SK-N-SH (cell line): Measurements from ENCODE around the gene RAB5B. TPM values are rescaled to one million over a fixed set of nuclear protein-coding genes. Genes with fewer than 3 reads are reported as not detected.

Source experiments
- CTCF ChIA-PET: fragments of 300-600, 350-600 bp; formaldehyde crosslinking; extraction: SDS; loops from one replicate; lab custom pipeline; 2021; lab: Yijun Ruan, JAX
- POLR2A ChIA-PET: fragments of 350-600 bp; sonication (Branson Sonifier 250); formaldehyde crosslinking; extraction: SDS; loops from one replicate; lab custom pipeline; 2020; ENCODE audit warnings: antibody characterized with exemption, inconsistent platforms; lab: Yijun Ruan, JAX
- DNase-seq: peaks from one replicate; pipeline ENCODE4 v3.0.0; 2012
- H2AFZ ChIP-seq: fragments of 200-600 bp; sonication (generic); 2 replicates; pipeline ENCODE4 v1.8.1; 2016; ENCODE audit warnings: antibody characterized with exemption, mild to moderate bottlenecking, low read depth
- H3F3A ChIP-seq: fragments of 200-600 bp; sonication (generic); replicated peaks from 2 replicates; pipeline ENCODE3; 2016; ENCODE audit warnings: antibody characterized with exemption, mild to moderate bottlenecking; ENCODE audit not compliant: insufficient read depth
- H3K27ac ChIP-seq, 2 experiments: fragments of 200-500 bp in 1 of 2; fragments of 200-600 bp in 1 of 2; sonication (Bioruptor generic) in 1 of 2; sonication (generic), shearing (Covaris generic) in 1 of 2; 2 replicates each; pipeline versions ENCODE4 v1.5.1 to v1.6.1; 2014 to 2016; ENCODE audit warnings: low read depth in 2 of 2, inconsistent platforms in 1 of 2, low read length in 1 of 2, mild to moderate bottlenecking in 1 of 2, mixed read lengths in 1 of 2
- H3K27me3 ChIP-seq: fragments of 200-600 bp; sonication (generic), shearing (Covaris generic); 2 replicates; pipeline ENCODE4 v1.6.1; 2016; ENCODE audit warnings: mixed run types; ENCODE audit not compliant: insufficient read depth
- H3K36me3 ChIP-seq, 2 experiments: fragments of 200-500 bp in 1 of 2; fragments of 200-600 bp in 1 of 2; sonication (Bioruptor generic) in 1 of 2; sonication (generic) in 1 of 2; replicated peaks in 1 of 2; 2 replicates each; pipeline versions ENCODE3 to v1.5.1; 2014 to 2016; ENCODE audit warnings: low read length in 1 of 2, mild to moderate bottlenecking in 1 of 2; ENCODE audit not compliant: insufficient read depth in 2 of 2, control insufficient read depth in 1 of 2
- H3K4me1 ChIP-seq, 2 experiments: fragments of 200-500 bp in 1 of 2; fragments of 200-600 bp in 1 of 2; sonication (Bioruptor generic) in 1 of 2; sonication (generic), shearing (Covaris generic) in 1 of 2; 2 replicates each; pipeline versions ENCODE4 v1.5.1 to v1.6.1; 2014 to 2016; ENCODE audit warnings: low read depth in 1 of 2, low read length in 1 of 2, mixed run types in 1 of 2; ENCODE audit not compliant: insufficient read depth in 2 of 2, control insufficient read depth in 1 of 2
- H3K4me2 ChIP-seq: fragments of 200-600 bp; sonication (generic), shearing (Covaris generic); 2 replicates; pipeline ENCODE4 v1.6.1; 2017; ENCODE audit warnings: mixed run types
- H3K4me3 ChIP-seq, 2 experiments: fragments of 200-500 bp in 1 of 2; fragments of 200-600 bp in 1 of 2; sonication (Bioruptor generic) in 1 of 2; sonication (generic), shearing (Covaris generic) in 1 of 2; 2 replicates each; pipeline versions ENCODE4 v1.5.1 to v1.8.1; 2014 to 2016; ENCODE audit warnings: low read depth in 2 of 2, inconsistent platforms in 1 of 2, low read length in 1 of 2, mild to moderate bottlenecking in 1 of 2, mixed read lengths in 1 of 2, moderate library complexity in 1 of 2
- H3K79me2 ChIP-seq: fragments of 200-600 bp; sonication (generic); 2 replicates; pipeline ENCODE4 v1.8.1; 2017; ENCODE audit warnings: mild to moderate bottlenecking; ENCODE audit not compliant: insufficient read depth
- H3K9ac ChIP-seq: fragments of 200-600 bp; sonication (generic); 2 replicates; pipeline ENCODE4 v1.6.1; 2017; ENCODE audit warnings: mixed run types
- H3K9me2 ChIP-seq: fragments of 200-600 bp; sonication (generic); 2 replicates; pipeline ENCODE4 v1.6.1; 2017; ENCODE audit warnings: mixed run types
- H3K9me3 ChIP-seq: fragments of 200-600 bp; sonication (generic); 2 replicates; pipeline ENCODE4 v1.6.1; 2017; ENCODE audit warnings: mixed run types, mild to moderate bottlenecking, moderate library complexity
- H4K20me1 ChIP-seq: fragments of 200-600 bp; sonication (generic); 2 replicates; pipeline ENCODE4 v1.6.1; 2017; ENCODE audit warnings: mild to moderate bottlenecking, mixed run types; ENCODE audit not compliant: insufficient read depth
- ELF1 ChIP-seq: IDR thresholded peaks from 2 replicates; pipeline ENCODE4 v1.4.0; 2012
- EP300 ChIP-seq, 2 experiments: IDR thresholded peaks; 2 replicates each; pipeline versions ENCODE4 v1.4.0 to v1.6.1; 2012; ENCODE audit warnings: borderline replicate concordance in 1 of 2, low read depth in 1 of 2, low read length in 1 of 2
- GABPA ChIP-seq: IDR thresholded peaks from 2 replicates; pipeline ENCODE4 v1.4.0; 2012; ENCODE audit warnings: low read depth, mild to moderate bottlenecking
- GATA2 ChIP-seq: sonication (generic); formaldehyde crosslinking; IDR thresholded peaks from 2 replicates; pipeline ENCODE4 v1.5.0; 2020; ENCODE audit warnings: mild to moderate bottlenecking, missing genetic modification reagents
- JUND ChIP-seq: IDR thresholded peaks from 2 replicates; pipeline ENCODE4 v1.4.0; 2012
- MXI1 ChIP-seq: IDR thresholded peaks from 2 replicates; pipeline ENCODE4 v1.6.1; 2012; ENCODE audit warnings: mild to moderate bottlenecking, low read depth, low read length, improper control_type of control experiment
- PBX3 ChIP-seq: IDR thresholded peaks from 2 replicates; pipeline ENCODE4; 2012
- RAD21 ChIP-seq: IDR thresholded peaks from 2 replicates; pipeline ENCODE4 v1.6.1; 2012; ENCODE audit warnings: mild to moderate bottlenecking, low read length
- RCOR1 ChIP-seq: fragments of 150-350 bp; IDR thresholded peaks from 2 replicates; pipeline ENCODE4 v1.6.1; 2017; ENCODE audit warnings: antibody characterized with exemption, low read length
- REST ChIP-seq: IDR thresholded peaks from 2 replicates; pipeline ENCODE4 v1.6.1; 2012; ENCODE audit warnings: mild to moderate bottlenecking, low read depth, low read length, moderate library complexity
- RFX5 ChIP-seq: IDR thresholded peaks from 2 replicates; pipeline ENCODE4 v1.6.1; 2012; ENCODE audit warnings: mild to moderate bottlenecking, improper control_type of control experiment, low read length
- RXRA ChIP-seq: IDR thresholded peaks from 2 replicates; pipeline ENCODE4 v1.4.0; 2012; ENCODE audit warnings: low read depth, mild to moderate bottlenecking, borderline replicate concordance
- SIN3A ChIP-seq: IDR thresholded peaks from 2 replicates; pipeline ENCODE4 v1.6.1; 2012; ENCODE audit warnings: low read depth, mild to moderate bottlenecking, low read length, moderate library complexity, borderline replicate concordance
- SMC3 ChIP-seq: IDR thresholded peaks from 2 replicates; pipeline ENCODE4 v1.6.1; 2012; ENCODE audit warnings: low read depth, low read length, improper control_type of control experiment
- TAF1 ChIP-seq: IDR thresholded peaks from 2 replicates; pipeline ENCODE4 v1.6.1; 2012; ENCODE audit warnings: low read depth, mild to moderate bottlenecking, low read length, moderate library complexity, borderline replicate concordance
- TCF12 ChIP-seq: IDR thresholded peaks from 2 replicates; pipeline ENCODE4 v1.4.0; 2012
- WGBS: methylation state at CpG from one replicate; pipeline ENCODE4 v1.1.6; 2017; ENCODE audit warnings: low lambda C conversion rate; 5-methylcytosine and 5-hydroxymethylcytosine counted together
- polyA plus RNA-seq, 3 experiments: library from polyadenylated mRNA; depleted of rRNA; stranded (reverse); fragments of >200 nt; gene quantifications; 2 replicates each; pipeline ENCODE4 v1.2.3, GENCODE V29; 2012

RAB5B gene
- polyA plus RNA-seq, 1 of the 3 experiments (the other 2 are of a cell fraction) = 54.0 TPM

GRCh38 chr12:56038022-56038655, 64.3 kb downstream of the RAB5B start:
- H2AFZ ChIP-seq = no peak overlapping the region

More at GRCh38 chr12:56038022-56038655, 64.3 kb downstream of the RAB5B start:
- H3K4me1 ChIP-seq = peaks cover 3 to 6% of the 10 kb centered on the region in 2 experiments
- no peaks in the 10 kb centered on the region for H3K27me3 ChIP-seq
- CTCF ChIA-PET = interaction anchor here (1.0 to 5.1 kb wide), 3 partner anchors 9 to 42 kb away, joined by 3 to 46 read pairs (median 21); partner anchors contain the start of gene SUOX
- H3K4me3 ChIP-seq = no peak overlapping the region
- H3K79me2 ChIP-seq = peaks cover 13% of the 10 kb centered on the region
- no peak overlapping the region for H3K4me2 ChIP-seq
- H3K27ac ChIP-seq = no peak overlapping the region
- peaks cover 8 to 24% of the 10 kb centered on the region in 2 experiments for H3K36me3 ChIP-seq
- no peaks in the 10 kb centered on the region for H3K9me3 ChIP-seq
- TF ChIP-seq TCF12 = no peak
- TF ChIP-seq RXRA = no peak
- no peak for TF ChIP-seq SMC3
- TF ChIP-seq RAD21 = no peak
- TF ChIP-seq REST = no peak
- no peak for TF ChIP-seq RCOR1
- no peak for TF ChIP-seq MXI1
- no peak for TF ChIP-seq ELF1
- TF ChIP-seq EP300 (IDR thresholded peaks at IDR 0.05; ENCODE audit: borderline replicate concordance in 1 of 2, low read depth in 1 of 2, low read length in 1 of 2) = no peak
- no peak for TF ChIP-seq GATA2
- no peak for TF ChIP-seq TAF1
- TF ChIP-seq JUND = no peak
- TF ChIP-seq PBX3 = no peak
- TF ChIP-seq RFX5 = no peak
- TF ChIP-seq GABPA = no peak
- TF ChIP-seq SIN3A = no peak
- POLR2A ChIA-PET = no interaction called here
- H3K9me2 ChIP-seq = no peaks in the 10 kb centered on the region
- peaks cover 7% of the 10 kb centered on the region for H4K20me1 ChIP-seq
- peaks cover 6% of the 10 kb centered on the region for H3F3A ChIP-seq
- WGBS = 76% methylated on average over 2 of the region's 2 CpGs
- DNase-seq = no peak
- H3K9ac ChIP-seq = no peak overlapping the region
